OCI-LY7 (cell line): ENCODE measurements around the gene ALS2CL. TPM values are rescaled to one million over a fixed set of nuclear protein-coding genes. Genes with fewer than 3 reads are reported as not detected.

ENCODE experiments used
- BruUV-seq: library from RNA; stranded (reverse); fragments of 400-500 nt; replicated peaks from 2 replicates; lab custom pipeline; 2021; lab: Mats Ljungman, UMichigan
- CTCF ChIA-PET: fragments of 300-600 bp; sonication (Branson Sonifier 250); formaldehyde crosslinking; loops from one replicate; lab custom pipeline; 2022; ENCODE audit warnings: antibody characterized with exemption; ENCODE audit not compliant: unreplicated experiment; lab: Charles Lee
- POLR2A ChIA-PET: fragments of 300-600 bp; sonication (Branson Sonifier 250); formaldehyde crosslinking; loops from one replicate; lab custom pipeline; 2022; ENCODE audit warnings: antibody characterized with exemption; lab: Charles Lee
- DNase-seq: peaks from one replicate; pipeline ENCODE4 v3.0.0-alpha.2; 2015; ENCODE audit warnings: low spot score
- H2AFZ ChIP-seq: fragments of 200-600 bp; sonication (generic), shearing (Covaris generic); 2 replicates; pipeline ENCODE4 v1.6.1; 2014; ENCODE audit warnings: mild to moderate bottlenecking, antibody characterized with exemption, low read length, moderate library complexity
- H3K27ac ChIP-seq: fragments of 200-600 bp; sonication (generic); 2 replicates; pipeline ENCODE4 v1.5.1; 2014; ENCODE audit warnings: mixed run types, low read depth, mild to moderate bottlenecking, moderate library complexity, low read length, inconsistent platforms; ENCODE audit not compliant: poor library complexity, severe bottlenecking
- H3K36me3 ChIP-seq: fragments of 200-600 bp; sonication (generic); 2 replicates; pipeline ENCODE4 v1.6.1; 2014; ENCODE audit warnings: mild to moderate bottlenecking, antibody characterized with exemption, low read length, moderate library complexity, mixed read lengths; ENCODE audit not compliant: insufficient read depth
- H3K4me1 ChIP-seq: fragments of 200-600 bp; sonication (generic); 2 replicates; pipeline ENCODE4 v1.5.1; 2014; ENCODE audit warnings: mild to moderate bottlenecking, low read length; ENCODE audit not compliant: insufficient read depth, poor library complexity, severe bottlenecking
- H3K4me2 ChIP-seq: fragments of 200-600 bp; sonication (generic); 2 replicates; pipeline ENCODE4 v1.6.1; 2014; ENCODE audit warnings: mild to moderate bottlenecking, low read length
- H3K4me3 ChIP-seq: fragments of 200-600 bp; sonication (generic); 2 replicates; pipeline ENCODE4 v1.5.1; 2014; ENCODE audit warnings: mild to moderate bottlenecking, low read depth, low read length; ENCODE audit not compliant: poor library complexity, severe bottlenecking
- H3K79me2 ChIP-seq: fragments of 200-600 bp; sonication (generic); 2 replicates; pipeline ENCODE4 v1.6.1; 2016; ENCODE audit warnings: low read depth, mild to moderate bottlenecking, low read length, moderate library complexity, mixed read lengths; ENCODE audit not compliant: insufficient read depth
- H3K9me2 ChIP-seq: fragments of 200-600 bp; sonication (generic); 2 replicates; pipeline ENCODE4 v1.6.1; 2016; ENCODE audit warnings: mild to moderate bottlenecking, low read length, mixed read lengths; ENCODE audit not compliant: insufficient read depth
- H3K9me3 ChIP-seq: fragments of 200-600 bp; sonication (generic); 2 replicates; pipeline ENCODE4 v1.6.1; 2014; ENCODE audit warnings: mild to moderate bottlenecking, mixed run types, low read length, mixed read lengths
- H4K20me1 ChIP-seq: fragments of 200-600 bp; sonication (generic); 2 replicates; pipeline ENCODE4 v1.6.1; 2014; ENCODE audit warnings: mild to moderate bottlenecking, antibody characterized with exemption, low read length, moderate library complexity, mixed read lengths; ENCODE audit not compliant: insufficient read depth
- CTCF ChIP-seq: fragments of 200-600 bp; sonication (generic); conservative IDR thresholded peaks from 2 replicates; pipeline ENCODE4 v1.5.1; 2014; ENCODE audit warnings: mild to moderate bottlenecking, antibody characterized with exemption, low read length, moderate library complexity, mixed read lengths
- EZH2phosphoT487 ChIP-seq: fragments of 200-600 bp; sonication (generic); IDR thresholded peaks from 2 replicates; pipeline ENCODE4 v1.6.1; 2018; ENCODE audit warnings: low read depth, borderline replicate concordance, mild to moderate bottlenecking, mixed run types, antibody characterized with exemption, low read length, moderate library complexity, mixed read lengths
- intact Hi-C: fragments of 100-400 bp; cut with micrococcal nuclease; formaldehyde crosslinking; loops from one replicate; pipeline ENCODE4 v1.10.0; 2022; ENCODE audit not compliant: unreplicated experiment
- total RNA-seq, 2 experiments: library from RNA; depleted of rRNA in 1 of 2; stranded (reverse); fragments of >200 nt in 1 of 2; shearing (Covaris generic) in 1 of 2; gene quantifications; 2 replicates each; pipeline ENCODE4 v1.2.3, GENCODE V29; 2014 to 2022

Gene ALS2CL
- total RNA-seq, 2 experiments from 2014 or later = 0.28 TPM; not detected in 1

DNA sequence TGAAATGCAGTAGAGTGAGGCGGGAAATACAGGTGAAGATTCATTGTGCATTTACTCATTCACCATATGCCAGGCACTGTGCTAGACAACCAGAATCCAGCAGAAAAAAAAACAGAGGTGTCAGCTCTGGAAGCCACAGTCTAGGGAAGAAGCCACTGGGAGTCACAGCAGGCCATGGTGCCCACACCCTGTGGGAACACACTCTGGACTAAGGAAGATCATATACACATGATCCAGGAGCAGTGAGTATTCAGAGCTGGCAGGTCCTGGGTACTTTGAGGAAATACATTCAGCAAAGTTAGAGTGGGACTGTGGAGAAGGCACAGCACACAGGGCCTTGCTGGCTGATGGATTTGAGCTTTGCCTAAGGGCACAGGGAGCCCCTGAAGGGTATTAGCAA, 66.4 kb downstream of the ALS2CL start:
- H3K36me3 ChIP-seq = no peaks in the 10 kb centered on the region
- H3K9me2 ChIP-seq = no peaks in the 10 kb centered on the region
- no peak for DNase-seq
- BruUV-seq = no TSS peak
- no peak overlapping the region for H2AFZ ChIP-seq
- no peaks in the 10 kb centered on the region for H3K79me2 ChIP-seq
- no peaks in the 10 kb centered on the region for H4K20me1 ChIP-seq
- peaks cover 12% of the 10 kb centered on the region for H3K4me1 ChIP-seq
- no peak overlapping the region for H3K27ac ChIP-seq
- CTCF ChIA-PET = interaction anchor here (0.6 kb wide), 1 partner anchor 75 kb away, joined by 3 read pairs; no protein-coding TSS in a partner anchor
- no peak overlapping the region for H3K4me3 ChIP-seq
- POLR2A ChIA-PET = interaction anchor here (0.8 to 1.2 kb wide), 2 partner anchors 87 to 137 kb away, joined by 4 to 10 read pairs; no protein-coding TSS in a partner anchor
- TF ChIP-seq CTCF (no peak), EZH2phosphoT487 (no peak)
- no peak overlapping the region for H3K4me2 ChIP-seq
- intact Hi-C loops = no loop called here
- no peaks in the 10 kb centered on the region for H3K9me3 ChIP-seq

DNA sequence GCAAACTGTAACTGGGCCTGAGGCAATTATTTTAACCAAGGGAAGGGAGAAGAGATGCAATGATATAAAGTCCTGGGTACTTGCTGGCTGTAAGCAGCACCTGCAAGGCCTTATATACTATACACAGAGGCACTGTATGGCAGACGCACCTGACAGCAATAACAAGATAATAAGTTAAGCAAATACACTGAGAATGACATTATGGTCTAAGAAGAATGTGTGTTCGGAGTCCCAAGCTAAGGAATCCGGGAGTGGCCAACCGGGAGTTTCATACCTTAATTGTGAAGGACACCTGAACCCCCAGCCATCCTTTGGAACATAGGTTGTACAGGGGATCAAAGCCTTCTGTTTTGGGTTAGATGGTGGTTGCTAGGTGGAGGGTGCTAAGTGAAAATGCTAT, 67.4 kb downstream of the ALS2CL start:
- no peak overlapping the region for H3K4me3 ChIP-seq
- ChIA-PET POLR2A (interaction anchor here (1.3 kb wide), 1 partner anchor 87 kb away, joined by 3 read pairs; no protein-coding TSS in a partner anchor), CTCF (no interaction called here)
- peaks cover 12% of the 10 kb centered on the region for H3K4me1 ChIP-seq
- no peak for TF ChIP-seq EZH2phosphoT487
- TF ChIP-seq CTCF = no peak
- no peaks in the 10 kb centered on the region for H3K9me2 ChIP-seq
- DNase-seq = no peak
- intact Hi-C loops = no loop called here
- H3K27ac ChIP-seq = no peak overlapping the region
- H3K9me3 ChIP-seq = no peaks in the 10 kb centered on the region
- no peaks in the 10 kb centered on the region for H4K20me1 ChIP-seq
- H3K4me2 ChIP-seq = no peak overlapping the region
- no peak overlapping the region for H2AFZ ChIP-seq
- no TSS peak for BruUV-seq
- no peaks in the 10 kb centered on the region for H3K36me3 ChIP-seq
- H3K79me2 ChIP-seq = no peaks in the 10 kb centered on the region

DNA sequence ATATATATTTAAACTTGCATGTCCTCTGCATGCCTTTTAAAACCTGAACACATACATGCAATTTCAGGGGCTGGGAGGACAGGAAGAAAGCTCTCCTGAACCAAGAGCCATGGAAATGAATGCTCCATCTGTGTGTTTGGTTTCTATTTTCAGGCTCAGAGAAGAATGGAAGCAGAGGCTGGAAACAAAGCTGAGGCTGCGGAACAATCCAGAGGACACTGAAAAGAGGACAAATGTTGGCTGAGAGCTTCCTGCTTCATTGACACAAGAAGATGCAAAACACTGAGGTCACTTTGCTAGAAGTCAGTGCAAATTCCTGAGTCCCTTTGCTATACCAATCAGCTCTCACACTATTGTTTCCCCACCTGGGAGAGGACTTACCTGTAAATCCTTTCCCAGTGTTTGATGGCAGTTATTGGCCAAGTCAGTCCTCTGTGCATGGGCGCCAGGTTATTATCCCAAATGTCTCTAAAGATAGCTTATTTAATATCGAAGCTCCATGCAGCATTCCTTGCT, 68.4 kb downstream of the ALS2CL start:
- CTCF ChIA-PET = no interaction called here
- POLR2A ChIA-PET = interaction anchor here (0.9 to 1.3 kb wide), 2 partner anchors 33 to 86 kb away, joined by 3 read pairs; no protein-coding TSS in a partner anchor
- no peak overlapping the region for H3K27ac ChIP-seq
- no peak overlapping the region for H2AFZ ChIP-seq
- no peak overlapping the region for H3K4me2 ChIP-seq
- no peaks in the 10 kb centered on the region for H3K9me2 ChIP-seq
- intact Hi-C loops = no loop called here
- H3K4me1 ChIP-seq = peaks cover 10% of the 10 kb centered on the region
- H4K20me1 ChIP-seq = no peaks in the 10 kb centered on the region
- no TSS peak for BruUV-seq
- no peak overlapping the region for H3K4me3 ChIP-seq
- no peaks in the 10 kb centered on the region for H3K36me3 ChIP-seq
- no peak for DNase-seq
- no peak for TF ChIP-seq CTCF
- TF ChIP-seq EZH2phosphoT487 = no peak
- H3K9me3 ChIP-seq = no peaks in the 10 kb centered on the region
- H3K79me2 ChIP-seq = no peaks in the 10 kb centered on the region
